Measurements from ENCODE around the gene RAET1L. TPM values are rescaled to one million over a fixed set of nuclear protein-coding genes. Genes with fewer than 3 reads are reported as not detected.

RAET1L gene
- total and polyA plus RNA-seq, 2 of the 4 experiments (the other 2 are of a cell fraction): not detected

DNA sequence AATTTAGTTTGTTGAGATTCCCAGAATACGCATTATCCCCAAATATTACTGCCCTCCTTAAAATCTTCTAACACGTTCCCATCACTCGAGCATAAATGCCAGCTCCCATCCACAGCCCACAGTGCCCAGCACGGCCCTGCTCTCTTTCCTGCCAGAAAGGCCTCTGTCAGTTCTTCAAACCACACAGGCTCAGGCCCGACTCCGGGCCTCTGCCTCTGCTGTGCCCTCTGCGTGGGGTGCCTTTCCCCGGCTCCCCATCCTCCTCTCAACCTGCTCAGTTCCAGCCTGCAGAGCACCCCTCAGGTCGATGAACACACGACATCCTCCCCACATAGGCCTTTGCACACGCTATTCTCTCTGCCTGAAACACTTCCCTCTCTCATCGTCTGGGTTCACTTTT lies 30.8 kb upstream of the RAET1L start:
- BruUV-seq (replicated peaks): no TSS peak
- no peak overlapping the region for H2AFZ ChIP-seq (replicated peaks; ENCODE audit: low read length, poor library complexity)
- CTCF ChIA-PET: interaction anchor here (1.3 kb wide), 1 partner anchor 12 kb away, joined by 4 read pairs; the partner anchor contains the start of gene ULBP3
- no peak overlapping the region for H3K4ac ChIP-seq (ENCODE audit: low read depth, low read length)
- DNase-seq: no peak
- H2BK5ac ChIP-seq (ENCODE audit: low read depth, low read length, poor library complexity, severe bottlenecking): no peak overlapping the region
- dilution Hi-C loops (cut with HindIII; ENCODE audit: low sequenced_read_pairs, unreplicated experiment) (no loop called here), intact Hi-C loops (cut with micrococcal nuclease) (no loop called here), in situ Hi-C loops (cut with MboI; ENCODE audit: low sequenced_read_pairs) (no loop called here)
- H2BK120ac ChIP-seq (ENCODE audit: low read depth, low read length): no peak overlapping the region
- H3K56ac ChIP-seq (ENCODE audit: extremely low read depth, insufficient read depth, low read length): no peak overlapping the region
- POLR2A ChIA-PET (ENCODE audit: unreplicated experiment): no interaction called here
- H4K91ac ChIP-seq (ENCODE audit: insufficient read depth, low read depth, low read length): no peak overlapping the region
- TF ChIP-seq RFX5 (IDR thresholded peaks at IDR 0.05; ENCODE audit: low read depth, low read length) (no peak), MAZ (IDR thresholded peaks at IDR 0.05; ENCODE audit: borderline replicate concordance, low read depth, low read length) (no peak), BHLHE40 (IDR thresholded peaks at IDR 0.05; ENCODE audit: low read depth, low read length) (no peak), CHD1 (IDR thresholded peaks at IDR 0.05; ENCODE audit: low read depth, low read length) (no peak), RAD21 (IDR thresholded peaks at IDR 0.05; ENCODE audit: low read length) (no peak), FOS (IDR thresholded peaks at IDR 0.05; ENCODE audit: low read depth, low read length) (no peak), ELK1 (IDR thresholded peaks at IDR 0.05; ENCODE audit: borderline replicate concordance, low read depth, low read length) (no peak), RCOR1 (IDR thresholded peaks at IDR 0.05; ENCODE audit: insufficient replicate concordance, low read length) (no peak)
- H3K14ac ChIP-seq (replicated peaks; ENCODE audit: low read depth, low read length): no peak overlapping the region
- H3K27me3 ChIP-seq (ENCODE audit: control insufficient read depth, insufficient read depth, low read length): peaks cover 46% of the 10 kb centered on the region
- H3K79me1 ChIP-seq (ENCODE audit: low read depth in 1 of 2, low read length in 2 of 2): no peaks in the 10 kb centered on the region
- H4K8ac ChIP-seq (ENCODE audit: low read depth in 2 of 2, low read length in 2 of 2): no peak overlapping the region
- H3K9me3 ChIP-seq (ENCODE audit: control insufficient read depth, insufficient read depth, low read length): no peaks in the 10 kb centered on the region
- H3K4me1 ChIP-seq (ENCODE audit: control insufficient read depth, insufficient read depth, low read length): no peaks in the 10 kb centered on the region
- no peak overlapping the region for H2AK9ac ChIP-seq (replicated peaks; ENCODE audit: low read depth, low read length, poor library complexity)
- ATAC-seq (ENCODE audit: low read depth): no peak
- no peak overlapping the region for H2BK15ac ChIP-seq (ENCODE audit: low read depth, low read length)
- no peak overlapping the region for H3K4me2 ChIP-seq (ENCODE audit: low read depth, low read length)
- no peak overlapping the region for H3K18ac ChIP-seq (ENCODE audit: low read depth, low read length)
- H3K9ac ChIP-seq (ENCODE audit: low read depth, low read length): no peak overlapping the region
- H4K20me1 ChIP-seq (ENCODE audit: insufficient read depth, low read length): no peaks in the 10 kb centered on the region
- H3K4me3 ChIP-seq (ENCODE audit: insufficient read depth, low read depth, low read length): no peak overlapping the region
- no peak overlapping the region for H2BK20ac ChIP-seq (ENCODE audit: low read depth, low read length)
- no peak overlapping the region for H2AK5ac ChIP-seq (ENCODE audit: low read depth, low read length)
- no peaks in the 10 kb centered on the region for H3K36me3 ChIP-seq (ENCODE audit: control insufficient read depth, insufficient read depth, low read length)
- peaks cover 3% of the 10 kb centered on the region for H3K9me1 ChIP-seq (ENCODE audit: insufficient read depth, low read length)
- H3K23ac ChIP-seq (ENCODE audit: low read depth, low read length): no peak overlapping the region
- no peak overlapping the region for H4K5ac ChIP-seq (ENCODE audit: low read depth, low read length)
- WGBS, 2 experiments (ENCODE audit: extremely low coverage in 2 of 2, insufficient read length in 1 of 2): 59% methylated on average over 8 of the region's 12 CpGs; no CpG with 5 or more reads in 1 of the 2 experiments
- no peak overlapping the region for H3K27ac ChIP-seq (ENCODE audit: insufficient read depth, low read length)

Data from IMR-90 (cell line).